NT2/D1 (cell line): Measurements from ENCODE around the gene CIB1.

Experiments
- SUZ12 ChIP-seq: IDR thresholded peaks from 2 replicates; pipeline ENCODE4 v1.6.1; 2011; ENCODE audit not compliant: insufficient read length, insufficient read depth; ENCODE audit errors: extremely low read depth
- YY1 ChIP-seq: IDR thresholded peaks from 2 replicates; pipeline ENCODE4 v1.6.1; 2011; ENCODE audit not compliant: insufficient read length, insufficient read depth
- ZNF274 ChIP-seq: IDR thresholded peaks from 2 replicates; pipeline ENCODE4 v1.6.1; 2011; ENCODE audit warnings: mild to moderate bottlenecking, low read depth, low read length

- TF ChIP-seq ZNF274 = no peak
- TF ChIP-seq YY1 = no peak
- TF ChIP-seq SUZ12 = no peak
Observed at GRCh38 chr15:90227816-90228772, 5.6 kb downstream of the CIB1 start.
